ENCODE data around the gene RPN2.

The RPN2 gene

GRCh38 chr20:37207171-37207570, 28.0 kb downstream of the RPN2 start:
- in situ Hi-C loops (cut with MboI; ENCODE audit: low sequenced_read_pairs, unreplicated experiment) = no loop called here
- DNase-seq (ENCODE audit: low spot score) = no peak
- no peak for TF ChIP-seq CTCF (IDR thresholded peaks at IDR 0.05; ENCODE audit: borderline replicate concordance, control extremely low read depth, extremely low read depth, insufficient read depth, missing control alignments)

- in situ Hi-C loops (cut with MboI; ENCODE audit: low sequenced_read_pairs, unreplicated experiment) = no loop called here
- no peak for TF ChIP-seq CTCF (IDR thresholded peaks at IDR 0.05; ENCODE audit: borderline replicate concordance, control extremely low read depth, extremely low read depth, insufficient read depth, missing control alignments)
These were observed 30.1 kb downstream of the RPN2 start for GRCh38 chr20:37209193-37209592.

GRCh38 chr20:37209661-37210314, 30.7 kb downstream of the RPN2 start:
- DNase-seq (ENCODE audit: low spot score) = no peak
- in situ Hi-C loops (cut with MboI; ENCODE audit: low sequenced_read_pairs, unreplicated experiment) = no loop called here
- TF ChIP-seq CTCF (IDR thresholded peaks at IDR 0.05; ENCODE audit: borderline replicate concordance, control extremely low read depth, extremely low read depth, insufficient read depth, missing control alignments) = no peak

More at GRCh38 chr20:37209193-37209592, 30.1 kb downstream of the RPN2 start:
- DNase-seq (ENCODE audit: low spot score) = no peak

- DNase-seq (ENCODE audit: low spot score) = no peak
- TF ChIP-seq CTCF (IDR thresholded peaks at IDR 0.05; ENCODE audit: borderline replicate concordance, control extremely low read depth, extremely low read depth, insufficient read depth, missing control alignments) = no peak
- in situ Hi-C loops (cut with MboI; ENCODE audit: low sequenced_read_pairs, unreplicated experiment) = no loop called here
These were observed 39.3 kb downstream of the RPN2 start for GRCh38 chr20:37218441-37218840.

- no peak for DNase-seq (ENCODE audit: low spot score)
- in situ Hi-C loops (cut with MboI; ENCODE audit: low sequenced_read_pairs, unreplicated experiment) = no loop called here
- no peak for TF ChIP-seq CTCF (IDR thresholded peaks at IDR 0.05; ENCODE audit: borderline replicate concordance, control extremely low read depth, extremely low read depth, insufficient read depth, missing control alignments)
These were observed 39.8 kb downstream of the RPN2 start for GRCh38 chr20:37218976-37219375.

GRCh38 chr20:37219751-37220668, 40.9 kb downstream of the RPN2 start:
- in situ Hi-C loops (cut with MboI; ENCODE audit: low sequenced_read_pairs, unreplicated experiment) = no loop called here
- DNase-seq (ENCODE audit: low spot score) = no peak
- TF ChIP-seq CTCF (IDR thresholded peaks at IDR 0.05; ENCODE audit: borderline replicate concordance, control extremely low read depth, extremely low read depth, insufficient read depth, missing control alignments) = no peak

All from GM13976 (cell line).